Uterus (tissue), 2 donors: ENCODE results near the gene LRRC1.

Source experiments
- POLR2A ChIP-seq, 2 donors: fragments of 450-650 bp; IDR thresholded peaks; one replicate each; pipeline ENCODE4 v1.6.1; 2016; ENCODE audit warnings: antibody characterized with exemption in 2 of 2, mild to moderate bottlenecking in 1 of 2, moderate library complexity in 1 of 2
- TF ChIP-seq, protein P1 (sequence below), 4 experiments: fragments of 200-600 bp in 2 of 4; fragments of 450-650 bp in 2 of 4; sonication (generic) in 2 of 4; IDR thresholded peaks; one replicate each; pipeline ENCODE4 v1.5.1; 2016 to 2019; ENCODE audit warnings: antibody characterized with exemption in 4 of 4, mild to moderate bottlenecking in 2 of 4, moderate library complexity in 1 of 4

DNA sequence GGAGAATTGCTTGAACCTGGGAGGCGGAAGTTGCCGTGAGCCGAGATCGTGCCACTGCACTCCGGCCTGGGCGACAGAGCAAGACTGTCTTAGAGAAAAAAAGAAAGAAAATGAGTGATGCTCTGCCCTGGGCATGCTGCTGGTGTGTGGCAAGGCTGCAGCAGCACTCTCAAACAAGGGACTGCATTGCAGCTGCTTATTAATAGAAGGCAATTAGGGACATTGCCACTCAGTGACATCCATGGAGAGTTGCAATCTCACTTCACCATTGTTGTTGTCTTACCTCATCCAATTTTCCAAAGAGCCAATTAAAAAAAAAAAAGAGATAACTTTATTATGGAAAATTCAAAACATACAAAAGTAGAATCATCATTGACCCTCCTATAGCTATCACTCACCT lies 131.1 kb downstream of the LRRC1 start:
- TF ChIP-seq, protein P1, sequence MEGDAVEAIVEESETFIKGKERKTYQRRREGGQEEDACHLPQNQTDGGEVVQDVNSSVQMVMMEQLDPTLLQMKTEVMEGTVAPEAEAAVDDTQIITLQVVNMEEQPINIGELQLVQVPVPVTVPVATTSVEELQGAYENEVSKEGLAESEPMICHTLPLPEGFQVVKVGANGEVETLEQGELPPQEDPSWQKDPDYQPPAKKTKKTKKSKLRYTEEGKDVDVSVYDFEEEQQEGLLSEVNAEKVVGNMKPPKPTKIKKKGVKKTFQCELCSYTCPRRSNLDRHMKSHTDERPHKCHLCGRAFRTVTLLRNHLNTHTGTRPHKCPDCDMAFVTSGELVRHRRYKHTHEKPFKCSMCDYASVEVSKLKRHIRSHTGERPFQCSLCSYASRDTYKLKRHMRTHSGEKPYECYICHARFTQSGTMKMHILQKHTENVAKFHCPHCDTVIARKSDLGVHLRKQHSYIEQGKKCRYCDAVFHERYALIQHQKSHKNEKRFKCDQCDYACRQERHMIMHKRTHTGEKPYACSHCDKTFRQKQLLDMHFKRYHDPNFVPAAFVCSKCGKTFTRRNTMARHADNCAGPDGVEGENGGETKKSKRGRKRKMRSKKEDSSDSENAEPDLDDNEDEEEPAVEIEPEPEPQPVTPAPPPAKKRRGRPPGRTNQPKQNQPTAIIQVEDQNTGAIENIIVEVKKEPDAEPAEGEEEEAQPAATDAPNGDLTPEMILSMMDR (IDR thresholded peaks at IDR 0.05), result no peak
- no peak for TF ChIP-seq POLR2A (IDR thresholded peaks at IDR 0.05)
